ENCODE results near the gene MAGED1.

MAGED1 gene

GRCh38 chrX:51931566-51932150 is 38.2 kb downstream of the MAGED1 start:
- no peaks in the 10 kb centered on the region for H3K36me3 ChIP-seq
- no peak overlapping the region for H3K27ac ChIP-seq
- no peak for TF ChIP-seq CTCF (IDR thresholded peaks at IDR 0.05; ENCODE audit: low read depth, low read length)
- no peak for DNase-seq
- H3K4me3 ChIP-seq (ENCODE audit: low read depth, low read length): no peak overlapping the region
- H3K27me3 ChIP-seq (ENCODE audit: insufficient read depth, low read depth, severe bottlenecking): no peaks in the 10 kb centered on the region
- no peaks in the 10 kb centered on the region for H3K9me3 ChIP-seq (ENCODE audit: severe bottlenecking)

Measured in WERI-Rb-1 (cell line).